HG03432 (cell line): ENCODE results near the gene LSAMP.

Experiments used
- ATAC-seq: cut with Tn5 transposase; IDR thresholded peaks from one replicate; pipeline ENCODE4 v1.9.1; 2021; ENCODE audit warnings: mild to moderate bottlenecking, moderate library complexity; ENCODE audit not compliant: unreplicated experiment

The LSAMP gene

DNA sequence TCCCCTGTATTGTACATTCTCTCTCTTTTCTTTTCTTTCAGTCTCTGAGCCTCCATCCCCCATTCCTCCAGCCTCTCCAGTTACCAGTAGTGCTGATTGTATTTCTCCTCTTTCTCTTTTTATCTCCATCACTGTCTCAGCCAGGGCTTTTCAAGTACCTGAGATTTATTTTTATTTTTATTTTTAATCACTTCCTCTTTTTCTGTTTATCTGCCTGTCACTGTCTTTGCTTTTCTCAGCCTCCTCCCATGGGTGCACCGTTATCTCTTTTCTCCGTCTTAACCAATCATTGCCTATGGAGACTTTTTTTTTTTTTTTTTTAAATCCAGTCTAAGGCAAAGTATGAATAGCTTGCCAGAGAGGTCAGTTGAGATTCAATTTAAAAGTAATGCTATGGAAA lies 462.7 kb downstream of the LSAMP start:
- ATAC-seq, result peak; percentile 56

DNA sequence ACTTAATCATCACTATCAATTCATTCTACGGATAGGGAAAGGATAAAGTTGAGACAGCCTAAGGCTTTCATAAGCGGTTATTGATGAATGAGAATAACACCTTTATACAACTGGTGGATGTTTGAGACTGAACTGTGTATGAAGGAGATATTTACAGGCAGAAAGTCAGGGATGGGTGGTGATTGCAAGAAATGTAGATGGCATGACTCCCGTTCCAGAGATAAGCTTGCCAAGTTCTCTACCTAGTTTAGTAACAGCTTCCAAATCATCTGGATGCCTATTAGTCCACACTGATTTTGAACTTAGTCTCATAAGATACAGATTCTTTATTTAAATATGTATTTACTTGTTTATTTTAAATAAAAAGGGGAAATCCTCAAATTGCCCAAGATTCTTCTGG lies 463.2 kb downstream of the LSAMP start:
- ATAC-seq, result no peak

DNA sequence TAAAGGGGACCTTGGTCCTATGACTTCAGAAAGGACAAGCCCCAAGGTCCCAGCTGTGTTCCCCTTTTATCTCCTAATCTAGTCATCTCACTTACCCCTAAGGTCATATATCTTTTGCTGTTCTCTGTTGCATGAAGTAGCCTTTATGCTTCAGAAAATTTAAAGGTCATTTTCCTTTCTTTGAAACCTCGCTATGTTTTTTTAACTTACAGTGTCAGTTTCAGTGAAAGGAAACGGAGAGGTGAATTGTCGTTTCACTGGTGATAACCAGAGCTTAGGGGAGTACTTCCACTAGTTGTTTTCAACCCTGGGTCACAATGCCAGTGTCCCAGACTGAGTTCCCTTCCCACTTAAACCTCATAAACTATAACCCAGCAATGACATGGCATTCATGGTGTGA lies 464.6 kb downstream of the LSAMP start:
- peak; percentile 63 for ATAC-seq

DNA sequence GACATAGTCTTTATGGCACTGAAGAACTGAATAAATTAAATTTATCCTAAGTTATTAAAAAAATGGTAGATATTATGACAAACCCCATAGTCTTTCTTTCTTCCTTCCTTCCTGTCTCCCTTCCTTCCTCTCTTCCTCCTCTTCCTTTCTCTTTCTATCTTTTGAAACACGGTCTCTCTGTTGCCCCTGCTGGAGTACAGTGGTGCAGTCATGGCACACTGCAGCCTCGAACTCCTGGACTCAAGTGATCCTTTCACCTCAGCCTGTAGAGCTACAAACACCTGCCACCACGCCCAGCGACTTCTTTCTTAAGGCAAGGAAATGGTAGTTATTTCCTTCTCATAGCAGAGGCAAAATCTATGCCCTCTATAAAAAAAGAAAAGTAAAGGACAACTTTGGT lies 467.4 kb downstream of the LSAMP start:
- ATAC-seq, result no peak

DNA sequence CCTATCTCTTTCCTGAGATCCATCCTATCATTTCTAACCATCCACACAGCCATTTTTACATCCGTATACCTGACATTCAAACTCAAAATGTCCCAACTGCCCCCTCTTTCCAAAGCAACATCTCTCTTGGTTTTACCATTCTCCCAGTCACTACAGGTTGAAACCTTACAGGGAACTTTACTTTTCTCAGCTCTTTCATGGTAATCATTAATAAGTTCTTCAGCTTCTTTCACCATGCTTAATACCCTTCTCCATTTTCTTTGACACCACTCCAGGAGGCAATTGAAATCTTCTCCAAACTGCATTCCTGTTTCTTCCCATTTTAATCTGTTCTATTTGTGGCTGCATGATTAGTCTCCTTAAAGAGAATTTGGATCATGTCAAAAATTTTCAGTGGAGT lies 469.5 kb downstream of the LSAMP start:
- ATAC-seq, result peak; percentile 26

DNA sequence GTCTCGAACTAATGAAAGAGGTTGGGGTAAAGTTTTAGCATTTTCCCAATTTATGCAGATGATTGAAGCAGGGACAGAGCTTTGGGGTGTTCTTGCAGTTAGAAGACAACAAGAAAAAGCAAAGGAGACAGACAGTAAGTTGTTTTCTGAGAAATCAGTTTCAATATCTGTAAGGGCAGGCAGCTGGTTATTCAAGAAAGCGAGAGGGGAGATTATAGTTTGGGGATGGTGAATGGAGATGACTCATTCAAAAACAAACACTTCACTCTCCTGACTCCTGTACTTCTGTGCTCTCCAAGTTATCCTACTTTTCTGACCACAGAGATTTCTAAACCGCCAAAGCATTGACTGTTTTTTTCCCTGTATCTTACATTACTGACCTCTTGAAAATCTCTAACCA lies 469.9 kb downstream of the LSAMP start:
- ATAC-seq, result peak; percentile 85

DNA sequence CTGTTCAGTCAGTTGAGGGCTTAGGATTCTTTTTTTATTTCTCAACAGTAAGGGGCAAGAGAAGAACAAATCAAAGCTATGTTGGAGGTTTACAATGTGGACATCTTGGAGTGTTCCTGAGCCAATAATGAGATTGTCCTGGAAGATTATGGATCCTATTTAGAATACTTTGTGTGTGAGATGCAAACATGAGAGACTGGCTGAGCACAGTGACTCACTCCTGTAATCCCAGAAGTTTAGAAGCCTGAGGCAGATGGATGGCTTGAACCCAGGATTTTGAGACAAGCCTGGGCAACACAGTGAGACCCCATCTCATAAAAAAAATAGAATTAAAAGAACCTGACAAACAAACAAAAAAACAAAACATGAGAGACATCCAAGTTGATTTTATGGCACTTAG lies 470.3 kb downstream of the LSAMP start:
- ATAC-seq, result no peak

DNA sequence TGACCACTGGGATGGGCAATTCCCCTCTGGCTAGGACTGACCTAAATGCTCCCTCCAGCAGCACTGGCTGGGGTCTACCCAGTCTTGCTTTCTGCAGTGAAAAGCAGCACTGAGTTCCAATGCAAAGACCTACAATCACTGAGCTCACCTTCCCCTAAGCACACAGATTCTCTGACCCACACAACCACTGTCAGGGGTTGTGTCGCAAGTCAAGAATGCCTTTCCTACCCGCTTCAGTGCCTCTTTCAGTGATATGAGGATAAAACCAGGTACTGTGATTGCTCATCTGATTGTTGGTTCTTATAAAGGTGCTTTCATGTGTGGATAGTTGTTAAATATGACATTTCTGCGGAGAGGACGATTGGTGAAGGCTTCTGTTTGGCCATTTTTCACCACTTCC lies 476.4 kb downstream of the LSAMP start:
- no peak for ATAC-seq

DNA sequence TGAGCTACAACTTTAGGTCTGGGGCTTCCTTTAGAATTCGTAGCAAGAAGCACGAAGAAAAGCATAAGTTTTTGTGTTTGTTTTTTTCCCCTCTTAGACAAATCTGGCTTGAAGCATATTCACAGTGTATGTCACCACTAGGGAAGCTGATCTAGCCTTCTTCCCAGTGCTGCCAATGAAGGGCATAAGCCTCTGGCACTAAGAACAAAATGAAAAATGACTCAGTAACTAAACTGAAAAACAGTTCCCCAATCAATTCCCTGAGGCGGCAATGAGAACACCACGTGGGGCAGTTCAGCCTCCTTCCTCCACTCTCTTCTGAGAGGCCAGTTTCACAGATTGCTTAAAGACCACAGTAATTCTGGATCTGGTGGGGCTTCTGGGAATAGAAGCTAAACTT lies 483.9 kb downstream of the LSAMP start:
- ATAC-seq, result no peak

DNA sequence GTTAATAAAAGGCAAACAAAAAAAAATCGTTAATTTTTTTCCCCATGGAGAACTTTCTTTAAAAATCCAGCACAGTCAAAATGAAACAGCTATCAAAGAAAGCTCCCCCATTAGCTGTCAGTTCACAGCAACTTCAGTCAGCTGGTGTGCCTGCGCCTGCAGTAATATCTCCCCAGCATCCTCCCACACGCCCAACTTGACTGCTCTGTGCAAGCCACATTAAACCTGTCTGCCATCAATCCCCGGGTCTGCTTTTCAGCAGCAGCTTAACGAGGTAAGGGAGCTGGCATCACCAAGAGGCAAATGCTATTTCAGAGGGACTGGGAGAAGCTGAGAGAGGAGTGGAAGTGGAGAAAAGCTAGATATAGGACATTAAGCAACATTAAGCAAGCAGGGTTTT lies 484.5 kb downstream of the LSAMP start:
- ATAC-seq, result peak; percentile 97

DNA sequence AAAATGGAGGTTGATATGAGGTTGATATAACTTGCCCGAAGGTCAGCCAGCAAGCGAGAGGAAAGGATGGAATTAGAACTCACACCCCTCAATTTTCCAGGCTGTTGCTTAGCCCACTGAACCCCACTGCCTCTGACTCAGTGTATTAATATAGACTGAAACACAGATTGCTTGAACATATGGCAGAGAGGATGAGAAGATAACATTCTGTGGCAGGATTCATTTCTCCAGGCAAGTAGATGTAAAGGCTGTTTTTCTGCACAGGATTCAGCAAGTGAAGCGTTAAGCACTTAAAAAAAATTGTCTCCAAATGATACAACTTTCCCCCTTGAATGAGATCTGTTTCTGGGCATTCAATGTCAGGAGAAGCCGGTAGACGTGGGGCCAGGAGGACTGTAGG lies 486.8 kb downstream of the LSAMP start:
- ATAC-seq, result no peak

DNA sequence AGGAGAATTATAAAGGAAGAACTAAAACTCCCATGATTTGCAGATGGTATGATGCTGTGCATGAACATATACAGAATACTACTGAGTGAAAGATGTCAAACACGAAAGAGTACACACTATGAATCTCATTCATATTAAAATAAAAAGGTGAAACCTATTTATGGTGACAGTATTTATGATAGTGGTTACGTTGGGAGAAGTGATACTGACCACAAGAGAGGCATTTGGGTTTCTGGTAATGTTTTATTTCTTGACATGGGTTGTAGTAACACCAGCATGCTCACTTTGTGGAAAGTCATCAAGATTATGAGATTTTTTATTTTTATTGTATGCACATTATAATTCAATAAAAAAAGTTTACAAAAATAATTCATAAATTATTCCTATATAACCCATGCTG lies 498.0 kb downstream of the LSAMP start:
- peak; percentile 59 for ATAC-seq

DNA sequence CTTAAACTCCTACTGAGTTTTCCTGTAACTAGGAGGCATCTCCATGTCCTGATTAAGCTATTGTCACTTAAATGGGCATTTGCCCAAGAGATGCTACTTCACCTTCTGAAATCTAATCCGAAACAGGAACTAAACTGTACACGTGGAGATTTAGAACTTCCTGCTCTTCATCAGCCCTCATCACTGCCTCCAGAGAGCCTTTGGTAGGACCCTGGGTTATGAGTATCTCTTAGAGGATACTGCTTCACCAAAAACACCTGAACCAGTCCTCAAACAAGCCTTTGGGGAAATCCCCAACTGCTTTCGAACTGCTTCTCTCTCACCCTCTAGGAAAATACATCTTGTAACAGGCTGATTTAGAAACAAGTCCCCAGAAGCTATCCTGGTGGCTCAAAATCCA lies 501.7 kb downstream of the LSAMP start:
- ATAC-seq, result peak; percentile 70

DNA sequence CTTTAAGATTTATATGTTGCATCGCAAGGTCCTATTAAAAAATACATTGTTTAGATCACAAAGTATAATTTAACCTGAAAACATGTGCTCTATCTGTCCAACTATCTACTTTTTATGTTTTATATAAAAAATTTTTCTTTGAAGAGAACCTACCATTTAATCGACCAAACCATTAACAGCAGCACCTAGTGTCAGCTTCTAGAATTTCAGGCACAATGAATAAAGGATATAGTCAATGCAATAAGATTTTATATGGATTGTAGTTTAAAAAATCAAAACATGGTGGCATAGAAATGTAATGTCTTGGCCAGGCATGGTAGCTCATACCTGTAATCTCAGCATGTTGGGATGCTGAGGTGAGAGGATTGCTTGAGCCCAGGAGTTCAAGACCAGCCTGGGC lies 508.2 kb downstream of the LSAMP start:
- ATAC-seq, result peak; percentile 42

DNA sequence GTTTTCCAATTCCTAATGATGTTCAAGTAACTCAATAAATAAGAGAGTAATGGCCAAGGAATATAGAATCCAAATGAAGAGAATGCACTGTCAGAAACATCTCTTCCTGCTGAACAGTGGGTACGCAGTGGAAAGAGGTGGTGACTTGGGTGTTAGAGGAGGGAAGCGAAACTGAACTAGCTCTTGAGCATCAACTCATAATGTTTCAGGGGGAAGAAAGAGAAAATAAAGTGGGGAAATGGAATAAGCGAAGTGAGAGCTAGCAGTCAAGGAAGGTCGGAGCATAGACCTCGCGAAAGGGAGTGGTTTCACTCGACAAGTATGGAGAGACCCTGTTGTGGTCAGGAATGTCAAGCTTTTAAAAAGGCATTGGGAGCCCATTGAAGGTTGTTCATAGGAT lies 512.5 kb downstream of the LSAMP start:
- ATAC-seq, result no peak

DNA sequence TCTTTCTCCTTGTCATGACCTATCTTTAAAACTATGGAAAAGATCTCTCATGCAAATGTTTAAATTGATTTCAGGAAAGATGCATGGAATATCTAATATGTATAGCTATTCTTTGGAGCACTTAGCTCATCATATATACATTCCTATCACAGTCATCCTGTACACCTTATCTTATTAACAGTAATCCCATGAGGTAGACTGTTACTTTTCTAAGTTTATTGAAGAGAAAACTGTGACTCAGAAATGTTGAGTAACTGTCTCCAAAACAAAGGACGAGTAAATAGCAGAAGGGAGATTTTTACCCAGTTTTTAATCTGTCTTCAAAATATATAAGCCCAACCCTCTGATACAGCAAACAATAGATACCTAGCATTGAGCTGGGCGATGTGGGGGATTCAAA lies 513.7 kb downstream of the LSAMP start:
- no peak for ATAC-seq

DNA sequence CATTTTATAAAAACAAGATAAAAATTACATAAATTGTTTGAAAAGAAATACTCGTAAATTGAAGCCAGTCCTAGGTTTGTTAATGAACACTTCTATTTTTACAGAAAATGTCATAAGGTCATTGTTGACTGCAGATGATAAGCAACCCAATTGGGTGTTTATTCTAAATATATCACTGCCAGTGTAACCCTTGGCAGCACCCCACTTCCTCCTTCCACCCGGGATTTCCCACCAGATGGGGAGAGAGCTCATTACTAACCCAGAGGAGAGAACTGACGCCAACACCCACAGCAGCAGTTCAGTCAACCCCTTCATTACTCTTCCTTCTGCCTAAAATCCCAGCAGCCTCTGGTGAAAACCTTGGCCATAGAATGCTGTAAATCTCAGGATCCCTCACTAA lies 514.4 kb downstream of the LSAMP start:
- ATAC-seq, result peak; percentile 77

DNA sequence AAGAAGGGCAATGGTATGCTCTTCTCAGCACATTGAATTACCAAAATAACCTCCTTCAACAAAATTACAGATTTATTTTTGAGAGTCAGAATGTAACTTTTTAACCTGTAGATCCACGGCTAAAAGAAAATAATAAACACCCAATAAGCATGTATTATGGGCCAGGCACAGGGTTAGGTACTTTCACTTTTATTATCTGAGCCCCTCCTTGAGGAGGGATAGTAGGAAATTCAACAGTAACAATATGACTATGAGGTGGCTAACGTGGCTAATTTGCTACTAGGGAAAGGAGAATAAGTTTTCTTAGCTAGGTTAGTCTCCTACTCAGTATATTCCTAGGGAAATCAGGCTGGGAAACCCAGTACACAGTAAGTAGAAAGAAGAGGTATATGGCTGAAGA lies 515.1 kb downstream of the LSAMP start:
- ATAC-seq, result peak; percentile 52

DNA sequence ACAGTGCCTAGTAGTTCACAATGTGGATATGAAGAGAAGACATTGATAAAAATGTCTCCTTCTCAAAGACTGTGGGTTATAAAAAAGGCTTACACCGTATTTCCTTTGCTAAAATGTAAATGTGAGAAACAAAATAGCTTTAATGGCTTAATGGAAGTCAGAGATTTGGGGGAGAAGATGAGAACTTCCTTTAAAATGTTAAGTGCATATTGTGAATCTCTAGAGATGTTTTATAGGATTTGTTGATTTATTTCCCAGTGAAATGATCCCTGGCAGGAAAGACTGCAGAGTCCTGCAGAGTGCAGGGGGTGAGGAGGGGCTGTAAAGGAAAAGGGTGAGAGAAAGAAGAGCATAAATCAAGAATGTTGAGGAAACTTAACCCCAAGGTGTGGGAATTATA lies 516.9 kb downstream of the LSAMP start:
- ATAC-seq, result no peak

DNA sequence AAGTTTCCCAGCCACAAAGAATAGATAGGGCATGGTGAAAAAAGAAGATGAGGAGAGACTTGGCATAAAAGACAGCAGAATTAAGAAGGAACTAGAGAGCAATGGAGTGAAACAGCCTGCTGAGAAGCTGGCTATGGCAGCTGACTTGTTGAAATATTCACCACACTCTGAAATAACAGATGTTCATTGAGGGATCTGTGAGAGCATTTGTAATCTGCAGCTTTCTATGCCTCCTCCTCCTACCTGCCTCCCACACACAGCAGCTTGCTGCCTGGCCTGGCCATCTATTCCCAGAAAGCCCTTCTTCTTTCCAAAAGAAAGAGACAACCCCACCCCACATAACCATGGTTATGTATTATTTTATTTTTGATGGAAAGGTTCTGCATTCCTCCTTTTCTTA lies 518.1 kb downstream of the LSAMP start:
- ATAC-seq, result no peak

DNA sequence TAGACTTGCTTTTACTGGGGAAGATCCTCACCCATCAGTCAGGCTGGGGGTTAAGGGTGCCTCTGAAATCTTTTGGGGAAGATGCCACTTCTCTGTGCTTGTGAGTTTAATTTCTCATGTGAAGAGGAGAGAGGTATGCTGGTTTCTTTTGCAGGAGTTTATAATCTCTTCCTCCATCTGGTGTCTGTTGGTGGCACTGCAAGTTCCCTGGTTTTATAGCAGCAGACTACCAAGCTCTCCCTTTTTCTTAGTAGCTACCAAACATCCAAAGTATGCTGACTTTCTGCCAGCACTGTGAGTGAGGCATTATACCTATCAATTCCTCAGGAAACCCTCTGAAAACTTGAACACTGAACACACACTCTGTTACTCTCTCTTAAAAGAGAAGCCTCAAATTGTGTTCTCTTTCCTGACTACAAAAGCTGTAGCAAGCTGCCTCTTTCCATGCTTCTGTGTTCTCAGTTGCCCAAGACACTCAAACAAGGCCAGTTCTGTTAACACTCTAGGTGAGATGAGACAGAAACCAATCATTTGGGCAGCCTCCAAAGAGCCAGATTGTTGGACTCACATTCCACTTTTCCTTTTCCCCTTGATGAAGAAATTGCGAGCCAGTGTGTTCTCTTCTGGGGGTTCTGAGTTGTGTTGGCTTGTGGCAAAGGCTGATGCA lies 522.5 kb downstream of the LSAMP start:
- ATAC-seq, result peak; percentile 68

DNA sequence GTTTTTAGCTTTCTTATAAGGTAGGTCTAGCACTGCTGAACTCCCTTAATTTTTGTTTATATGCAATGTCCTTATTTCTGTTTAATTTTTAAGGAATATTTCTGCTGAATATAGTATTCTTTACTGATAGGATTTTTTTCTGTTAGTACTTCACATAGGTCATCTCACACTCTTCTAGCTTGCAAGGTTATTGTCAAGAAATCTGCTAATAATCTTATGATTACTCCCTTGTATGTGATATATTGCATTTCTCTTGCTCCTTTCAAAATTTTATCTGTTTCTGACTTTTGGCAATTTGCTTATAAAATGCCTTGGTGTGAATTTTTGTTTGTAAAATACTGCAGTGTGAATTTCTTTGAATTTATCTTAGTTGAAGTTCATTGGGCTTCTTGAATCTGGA lies 523.6 kb downstream of the LSAMP start:
- ATAC-seq, result no peak

DNA sequence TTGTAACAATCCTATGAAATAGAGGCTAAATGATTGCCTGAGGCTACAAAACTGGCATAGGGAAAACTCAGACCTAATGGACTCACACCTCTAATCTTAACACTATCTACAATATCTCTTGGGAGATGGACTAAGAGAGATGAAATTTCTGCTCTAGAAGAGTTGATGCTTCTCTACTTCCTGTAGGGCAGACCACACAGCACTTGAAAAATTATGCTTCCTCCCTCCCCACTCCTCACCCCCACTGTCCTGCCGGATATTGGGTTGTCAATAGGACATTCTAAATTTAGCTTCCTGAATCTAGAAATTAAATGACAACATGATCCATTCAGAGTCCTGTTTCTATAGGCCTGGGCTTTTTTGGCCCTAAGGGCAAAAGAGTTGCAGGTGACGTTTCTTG lies 526.4 kb downstream of the LSAMP start:
- ATAC-seq, result no peak

DNA sequence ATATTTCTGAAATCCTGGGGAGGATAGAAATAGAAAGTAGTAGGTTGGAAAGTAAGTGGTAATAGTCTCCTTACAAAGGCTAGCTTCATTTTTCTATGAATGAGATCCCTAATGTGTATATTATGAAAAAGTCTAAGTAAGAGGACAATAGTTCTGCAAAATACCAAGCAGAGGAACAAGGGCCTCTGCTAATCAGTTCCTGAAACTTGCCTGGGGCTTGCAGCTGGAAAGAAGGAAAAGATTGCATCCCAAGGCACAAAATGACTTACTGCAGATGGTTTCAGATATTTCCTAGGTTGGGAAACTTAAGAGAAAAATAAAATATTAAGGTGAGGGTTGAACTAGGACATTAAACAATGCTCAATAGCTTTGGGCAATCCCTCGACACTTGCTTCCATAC lies 528.4 kb downstream of the LSAMP start:
- ATAC-seq, result no peak
